OCI-LY1 (cell line): ENCODE results near the gene RBP5.

Experiments used
- H2AFZ ChIP-seq: fragments of 200-600 bp; sonication (generic), shearing (Covaris generic); 2 replicates; pipeline ENCODE4 v1.6.0; 2014; ENCODE audit warnings: antibody characterized with exemption, mild to moderate bottlenecking, low read length
- H3F3A ChIP-seq: fragments of 200-600 bp; sonication (generic), shearing (Covaris generic); 2 replicates; pipeline ENCODE4 v1.6.0; 2014; ENCODE audit warnings: mild to moderate bottlenecking, antibody characterized with exemption, low read length, moderate library complexity; ENCODE audit not compliant: insufficient read depth
- H3K27ac ChIP-seq: fragments of 200-600 bp; sonication (generic); 2 replicates; pipeline ENCODE4 v1.5.1; 2014; ENCODE audit warnings: low read length, mixed run types, mild to moderate bottlenecking, low read depth; ENCODE audit not compliant: poor library complexity, severe bottlenecking
- H3K27me3 ChIP-seq: fragments of 200-600 bp; sonication (generic); 2 replicates; pipeline ENCODE4 v1.6.0; 2014; ENCODE audit warnings: antibody characterized with exemption, mild to moderate bottlenecking, low read length, moderate library complexity; ENCODE audit not compliant: insufficient read depth
- H3K36me3 ChIP-seq: fragments of 200-600 bp; sonication (generic); 2 replicates; pipeline ENCODE4 v1.6.1; 2014; ENCODE audit warnings: mild to moderate bottlenecking, antibody characterized with exemption, low read length, moderate library complexity, mixed read lengths; ENCODE audit not compliant: insufficient read depth
- H3K4me1 ChIP-seq: fragments of 200-600 bp; sonication (generic); 2 replicates; pipeline ENCODE4 v1.5.1; 2014; ENCODE audit warnings: mild to moderate bottlenecking, low read length, moderate library complexity; ENCODE audit not compliant: insufficient read depth, severe bottlenecking
- H3K4me2 ChIP-seq: fragments of 200-600 bp; sonication (generic), shearing (Covaris generic); 2 replicates; pipeline ENCODE4 v1.6.1; 2014; ENCODE audit warnings: low read length
- H3K4me3 ChIP-seq: fragments of 200-600 bp; sonication (generic); 2 replicates; pipeline ENCODE4 v1.5.1; 2014; ENCODE audit warnings: low read length, low read depth, mild to moderate bottlenecking, mixed read lengths; ENCODE audit not compliant: poor library complexity, severe bottlenecking
- H3K79me2 ChIP-seq: fragments of 200-600 bp; shearing (Covaris generic); 2 replicates; pipeline ENCODE4 v1.6.1; 2016; ENCODE audit warnings: mixed run types, low read length, mixed read lengths; ENCODE audit not compliant: insufficient read depth
- H3K9ac ChIP-seq: fragments of 200-600 bp; sonication (generic), shearing (Covaris generic); 2 replicates; pipeline ENCODE4 v1.6.1; 2014; ENCODE audit warnings: mild to moderate bottlenecking, low read length, mixed read lengths
- H3K9me2 ChIP-seq: fragments of 200-600 bp; sonication (generic), shearing (Covaris generic); 2 replicates; pipeline ENCODE4 v1.6.1; 2014; ENCODE audit warnings: low read depth, mild to moderate bottlenecking, low read length, mixed read lengths
- H3K9me3 ChIP-seq: fragments of 200-600 bp; shearing (Covaris generic); 2 replicates; pipeline ENCODE4 v1.6.1; 2014; ENCODE audit warnings: low read length, mixed read lengths
- H4K20me1 ChIP-seq: fragments of 200-600 bp; sonication (generic), shearing (Covaris generic); 2 replicates; pipeline ENCODE4 v1.6.0; 2016; ENCODE audit warnings: mild to moderate bottlenecking, low read length; ENCODE audit not compliant: insufficient read depth
- EZH2 ChIP-seq: fragments of 200-600 bp; sonication (generic), shearing (Covaris generic); IDR thresholded peaks from 2 replicates; pipeline ENCODE4 v1.8.0; 2017; ENCODE audit warnings: borderline replicate concordance, mixed run types, mild to moderate bottlenecking, antibody characterized with exemption, low read length, moderate library complexity, mixed read lengths
- TF ChIP-seq, protein P1 (sequence below): fragments of 200-600 bp; sonication (generic), shearing (Covaris generic); IDR thresholded peaks from 2 replicates; pipeline ENCODE4 v1.5.1; 2017; ENCODE audit warnings: mild to moderate bottlenecking, antibody characterized with exemption, low read length, moderate library complexity, mixed read lengths

RBP5 gene

DNA sequence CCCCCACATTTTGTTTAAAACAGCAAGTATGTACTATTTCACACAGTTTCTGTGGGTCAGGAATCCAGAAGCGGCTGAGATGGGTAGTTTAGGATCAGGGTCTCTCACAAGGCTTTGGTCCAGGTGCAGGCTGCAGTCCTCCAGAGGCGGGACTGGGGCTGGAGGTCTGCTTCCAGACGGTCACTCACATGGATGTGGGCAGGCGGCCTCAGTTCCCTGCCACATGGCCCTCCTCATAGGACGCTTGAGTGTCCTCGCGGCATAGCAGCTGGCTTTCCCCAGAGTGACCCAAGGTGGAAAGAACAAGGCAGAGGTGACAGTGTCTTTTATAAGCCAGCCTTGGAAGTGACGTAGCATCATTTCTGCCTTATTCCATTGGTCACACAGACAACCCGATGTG is 11.8 kb downstream of the RBP5 start:
- Histone ChIP-seq H3K4me2 (no peak overlapping the region), H3K4me1 (no peaks in the 10 kb centered on the region), H3K9me3 (no peaks in the 10 kb centered on the region), H2AFZ (no peak overlapping the region), H3F3A (no peaks in the 10 kb centered on the region), H3K79me2 (no peaks in the 10 kb centered on the region), H3K9ac (no peak overlapping the region), H3K27ac (no peak overlapping the region), H4K20me1 (no peaks in the 10 kb centered on the region), H3K4me3 (no peak overlapping the region), H3K36me3 (no peaks in the 10 kb centered on the region), H3K27me3 (no peaks in the 10 kb centered on the region), H3K9me2 (no peaks in the 10 kb centered on the region)
- TF ChIP-seq EZH2 = no peak
- TF ChIP-seq, protein P1, sequence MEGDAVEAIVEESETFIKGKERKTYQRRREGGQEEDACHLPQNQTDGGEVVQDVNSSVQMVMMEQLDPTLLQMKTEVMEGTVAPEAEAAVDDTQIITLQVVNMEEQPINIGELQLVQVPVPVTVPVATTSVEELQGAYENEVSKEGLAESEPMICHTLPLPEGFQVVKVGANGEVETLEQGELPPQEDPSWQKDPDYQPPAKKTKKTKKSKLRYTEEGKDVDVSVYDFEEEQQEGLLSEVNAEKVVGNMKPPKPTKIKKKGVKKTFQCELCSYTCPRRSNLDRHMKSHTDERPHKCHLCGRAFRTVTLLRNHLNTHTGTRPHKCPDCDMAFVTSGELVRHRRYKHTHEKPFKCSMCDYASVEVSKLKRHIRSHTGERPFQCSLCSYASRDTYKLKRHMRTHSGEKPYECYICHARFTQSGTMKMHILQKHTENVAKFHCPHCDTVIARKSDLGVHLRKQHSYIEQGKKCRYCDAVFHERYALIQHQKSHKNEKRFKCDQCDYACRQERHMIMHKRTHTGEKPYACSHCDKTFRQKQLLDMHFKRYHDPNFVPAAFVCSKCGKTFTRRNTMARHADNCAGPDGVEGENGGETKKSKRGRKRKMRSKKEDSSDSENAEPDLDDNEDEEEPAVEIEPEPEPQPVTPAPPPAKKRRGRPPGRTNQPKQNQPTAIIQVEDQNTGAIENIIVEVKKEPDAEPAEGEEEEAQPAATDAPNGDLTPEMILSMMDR = no peak

DNA sequence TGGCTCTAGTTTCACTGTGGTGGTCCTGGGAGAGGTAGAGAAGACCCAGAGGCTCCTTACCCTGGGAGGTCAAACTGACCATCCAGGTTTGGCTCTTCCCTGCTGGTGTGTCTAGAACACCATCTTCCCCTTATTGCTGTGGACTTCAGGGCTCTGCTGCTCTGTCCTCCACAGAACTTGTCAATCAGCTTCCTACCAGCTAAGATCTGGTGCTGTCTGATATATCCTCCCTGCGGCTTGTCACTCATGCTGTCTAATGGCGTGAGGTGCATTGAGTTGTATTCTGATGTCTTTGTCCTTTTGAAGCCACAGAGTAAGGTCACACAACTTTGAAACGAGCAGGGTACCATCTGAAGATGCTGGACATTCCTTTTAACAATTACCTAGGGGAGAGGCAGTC is 12.5 kb downstream of the RBP5 start:
- no peaks in the 10 kb centered on the region for H3F3A ChIP-seq
- no peaks in the 10 kb centered on the region for H3K9me2 ChIP-seq
- H3K4me3 ChIP-seq = no peak overlapping the region
- no peak overlapping the region for H3K9ac ChIP-seq
- no peaks in the 10 kb centered on the region for H4K20me1 ChIP-seq
- no peak overlapping the region for H3K4me2 ChIP-seq
- H3K4me1 ChIP-seq = no peaks in the 10 kb centered on the region
- H2AFZ ChIP-seq = no peak overlapping the region
- H3K27me3 ChIP-seq = no peaks in the 10 kb centered on the region
- no peaks in the 10 kb centered on the region for H3K9me3 ChIP-seq
- H3K27ac ChIP-seq = no peak overlapping the region
- TF ChIP-seq, protein P1 = no peak
- TF ChIP-seq EZH2 = no peak
- H3K36me3 ChIP-seq = no peaks in the 10 kb centered on the region
- H3K79me2 ChIP-seq = no peaks in the 10 kb centered on the region

DNA sequence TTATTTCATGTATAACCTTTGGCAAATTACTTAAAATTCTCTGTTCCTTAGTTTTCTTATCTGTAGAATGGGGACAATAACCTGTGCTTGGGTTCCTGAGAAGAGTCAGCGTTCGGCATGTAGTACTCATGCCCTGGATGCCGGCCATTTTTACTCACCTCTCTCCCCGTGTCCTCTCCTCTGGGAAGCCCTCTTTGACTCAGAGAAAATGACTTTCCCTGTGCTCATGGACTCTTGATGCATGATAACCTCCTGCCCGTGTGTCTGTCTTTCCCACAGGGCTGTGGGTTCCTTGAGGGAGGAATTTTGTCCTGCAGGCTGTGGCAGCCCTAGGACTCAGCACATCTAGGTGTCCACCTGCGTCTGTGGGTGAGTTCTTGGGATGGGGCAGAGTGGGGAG is 13.8 kb downstream of the RBP5 start:
- Histone ChIP-seq H2AFZ (no peak overlapping the region), H3K27me3 (no peaks in the 10 kb centered on the region), H3K9me2 (no peaks in the 10 kb centered on the region), H3K27ac (no peak overlapping the region), H4K20me1 (no peaks in the 10 kb centered on the region), H3K79me2 (no peaks in the 10 kb centered on the region), H3K4me1 (no peaks in the 10 kb centered on the region), H3K4me3 (no peak overlapping the region), H3K36me3 (no peaks in the 10 kb centered on the region), H3K9ac (no peak overlapping the region), H3K4me2 (no peak overlapping the region), H3F3A (no peaks in the 10 kb centered on the region), H3K9me3 (no peaks in the 10 kb centered on the region)
- TF ChIP-seq EZH2 = no peak
- TF ChIP-seq, protein P1 = no peak
